Astrocyte of the cerebellum (primary cell): Measurements from ENCODE around the gene TMEM175.

Experiments
- DNase-seq: peaks from one replicate; pipeline ENCODE4 v3.0.0-alpha.2; 2011; ENCODE audit warnings: low read depth
- H3K4me3 ChIP-seq: 2 replicates; pipeline ENCODE4 v1.5.1; 2011; ENCODE audit warnings: mild to moderate bottlenecking, low read depth, low read length, moderate library complexity
- in situ Hi-C: cut with HindIII; loops from 2 replicates; pipeline ENCODE4 v1.10.0; 2017; ENCODE audit warnings: low sequenced_read_pairs
- TF ChIP-seq, protein P1 (sequence below): IDR thresholded peaks from 2 replicates; pipeline ENCODE4 v1.5.1; 2012; ENCODE audit warnings: low read length, low read depth, moderate library complexity, mild to moderate bottlenecking; ENCODE audit errors: missing control alignments

Gene TMEM175

DNA sequence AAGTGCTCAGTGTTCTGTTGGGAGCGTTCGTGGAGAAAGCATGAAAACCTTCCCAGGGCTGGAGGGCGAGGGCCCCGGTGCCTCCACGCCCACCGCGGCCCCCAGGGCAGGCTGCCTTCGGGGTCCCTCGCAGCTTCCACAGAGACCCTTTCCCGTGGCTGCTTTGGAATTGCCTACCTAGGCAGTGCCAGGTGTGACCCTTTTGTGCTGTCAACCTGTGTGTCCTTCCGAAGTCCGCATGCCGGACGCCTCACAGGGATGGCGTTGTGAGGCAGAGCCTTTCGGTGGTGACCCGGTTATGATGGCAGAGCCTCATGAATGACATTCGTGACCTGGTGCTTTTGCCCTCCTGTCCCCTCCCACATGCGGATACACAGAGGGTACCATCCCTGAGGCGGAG lies 17.4 kb downstream of the TMEM175 start:
- H3K4me3 ChIP-seq: no peak overlapping the region
- in situ Hi-C loops: no loop called here
- no peak for DNase-seq
- TF ChIP-seq, protein P1, sequence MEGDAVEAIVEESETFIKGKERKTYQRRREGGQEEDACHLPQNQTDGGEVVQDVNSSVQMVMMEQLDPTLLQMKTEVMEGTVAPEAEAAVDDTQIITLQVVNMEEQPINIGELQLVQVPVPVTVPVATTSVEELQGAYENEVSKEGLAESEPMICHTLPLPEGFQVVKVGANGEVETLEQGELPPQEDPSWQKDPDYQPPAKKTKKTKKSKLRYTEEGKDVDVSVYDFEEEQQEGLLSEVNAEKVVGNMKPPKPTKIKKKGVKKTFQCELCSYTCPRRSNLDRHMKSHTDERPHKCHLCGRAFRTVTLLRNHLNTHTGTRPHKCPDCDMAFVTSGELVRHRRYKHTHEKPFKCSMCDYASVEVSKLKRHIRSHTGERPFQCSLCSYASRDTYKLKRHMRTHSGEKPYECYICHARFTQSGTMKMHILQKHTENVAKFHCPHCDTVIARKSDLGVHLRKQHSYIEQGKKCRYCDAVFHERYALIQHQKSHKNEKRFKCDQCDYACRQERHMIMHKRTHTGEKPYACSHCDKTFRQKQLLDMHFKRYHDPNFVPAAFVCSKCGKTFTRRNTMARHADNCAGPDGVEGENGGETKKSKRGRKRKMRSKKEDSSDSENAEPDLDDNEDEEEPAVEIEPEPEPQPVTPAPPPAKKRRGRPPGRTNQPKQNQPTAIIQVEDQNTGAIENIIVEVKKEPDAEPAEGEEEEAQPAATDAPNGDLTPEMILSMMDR: no peak

DNA sequence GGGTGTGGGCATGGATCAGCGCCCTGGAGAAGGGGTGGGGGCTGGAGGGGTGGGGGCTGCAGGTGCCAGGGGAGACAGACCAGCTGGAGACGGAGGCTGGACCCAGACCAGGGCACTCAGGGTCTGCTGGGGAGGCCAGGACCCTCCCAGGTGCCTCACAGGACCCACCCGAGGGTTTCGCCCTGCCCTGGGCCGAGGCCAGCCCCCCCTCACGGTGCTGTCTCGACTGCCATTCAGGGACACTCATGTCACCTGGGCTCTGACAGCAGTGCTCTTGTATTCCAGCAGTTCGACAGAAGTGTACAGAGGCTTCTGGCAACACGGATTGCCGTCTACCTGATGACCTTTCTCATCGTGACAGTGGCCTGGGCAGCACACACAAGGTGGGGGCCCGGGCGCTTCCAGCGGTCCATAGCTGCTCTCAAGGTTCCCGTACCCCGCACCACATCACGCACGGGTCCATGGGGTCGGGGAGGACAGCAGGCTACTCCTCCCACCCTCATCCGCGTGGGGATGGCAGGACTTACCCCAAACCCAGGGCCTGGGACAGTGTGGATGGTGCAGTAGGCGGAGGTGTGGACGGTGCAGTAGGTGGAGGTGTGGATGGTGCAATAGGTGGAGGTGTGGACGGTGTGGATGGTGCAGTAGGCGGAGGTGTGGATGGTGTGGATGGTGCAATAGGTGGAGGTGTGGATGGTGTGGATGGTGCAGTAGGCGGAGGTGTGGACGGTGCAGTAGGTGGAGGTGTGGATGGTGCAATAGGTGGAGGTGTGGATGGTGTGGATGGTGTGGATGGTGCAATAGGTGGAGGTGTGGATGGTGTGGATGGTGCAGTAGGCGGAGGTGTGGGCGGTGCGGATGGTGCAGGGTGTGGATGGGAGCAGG lies 18.1 kb downstream of the TMEM175 start:
- in situ Hi-C loops: no loop called here
- H3K4me3 ChIP-seq: no peak overlapping the region
- TF ChIP-seq, protein P1: no peak
- DNase-seq: no peak

DNA sequence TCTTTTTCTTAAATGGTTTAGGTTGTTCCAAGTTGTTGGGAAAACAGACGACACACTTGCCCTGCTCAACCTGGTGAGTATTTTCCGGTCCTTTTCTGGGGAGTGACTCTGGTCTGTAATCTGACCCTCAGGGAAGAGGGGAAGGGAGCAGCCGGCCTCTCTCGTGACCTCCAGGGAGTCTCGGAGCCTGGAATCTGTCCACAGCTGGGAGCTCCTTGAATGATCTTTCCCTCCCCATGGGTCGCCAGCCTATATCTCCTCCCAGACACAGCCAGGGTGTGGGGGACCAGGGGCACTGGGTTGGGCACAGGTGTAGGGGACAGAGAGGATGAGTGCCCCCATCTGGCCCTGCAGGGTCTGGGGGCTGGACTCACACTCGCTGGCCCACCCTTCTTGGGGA lies 18.9 kb downstream of the TMEM175 start:
- no peak overlapping the region for H3K4me3 ChIP-seq
- TF ChIP-seq, protein P1: no peak
- no peak for DNase-seq
- in situ Hi-C loops: no loop called here

DNA sequence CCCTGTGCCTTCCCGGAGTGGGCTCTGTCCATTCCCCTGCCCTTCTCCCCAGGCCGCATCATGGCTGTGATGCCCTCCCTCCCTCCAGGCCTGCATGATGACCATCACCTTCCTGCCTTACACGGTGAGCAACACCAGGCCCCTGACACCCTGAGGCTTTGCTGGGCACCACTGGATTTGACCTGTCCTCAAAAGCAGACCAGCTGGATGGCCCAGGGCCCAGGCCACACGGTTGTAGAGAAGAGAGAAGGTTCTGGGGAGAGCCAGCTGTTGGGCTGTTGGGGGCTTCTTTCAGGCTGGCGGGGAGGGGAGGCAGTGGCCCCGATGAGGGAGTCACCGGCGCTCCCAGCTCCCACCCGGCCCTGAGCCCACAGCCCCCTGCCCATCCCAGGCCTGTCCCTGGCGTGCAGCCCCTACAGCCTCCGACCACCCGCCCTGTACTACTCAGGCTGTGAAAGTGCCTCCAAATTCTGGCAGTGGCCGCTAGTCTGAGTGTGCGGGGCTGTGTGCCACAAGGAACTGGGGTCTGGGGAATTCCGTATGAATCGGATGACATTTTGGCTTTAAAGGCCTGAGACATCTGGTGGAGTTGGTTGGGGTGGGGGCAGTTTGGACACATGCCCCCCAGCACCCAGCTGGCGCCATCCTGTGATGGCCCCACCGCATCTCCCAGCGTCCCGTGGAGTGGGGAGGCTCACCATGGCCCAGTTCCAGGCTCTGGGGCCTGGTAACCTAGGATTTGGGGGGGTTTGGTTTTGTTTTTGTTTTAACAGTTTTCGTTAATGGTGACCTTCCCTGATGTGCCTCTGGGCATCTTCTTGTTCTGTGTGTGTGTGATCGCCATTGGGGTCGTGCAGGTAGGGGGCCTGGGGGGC lies 19.6 kb downstream of the TMEM175 start:
- no peak overlapping the region for H3K4me3 ChIP-seq
- no peak for DNase-seq
- in situ Hi-C loops: no loop called here
- TF ChIP-seq, protein P1: no peak

DNA sequence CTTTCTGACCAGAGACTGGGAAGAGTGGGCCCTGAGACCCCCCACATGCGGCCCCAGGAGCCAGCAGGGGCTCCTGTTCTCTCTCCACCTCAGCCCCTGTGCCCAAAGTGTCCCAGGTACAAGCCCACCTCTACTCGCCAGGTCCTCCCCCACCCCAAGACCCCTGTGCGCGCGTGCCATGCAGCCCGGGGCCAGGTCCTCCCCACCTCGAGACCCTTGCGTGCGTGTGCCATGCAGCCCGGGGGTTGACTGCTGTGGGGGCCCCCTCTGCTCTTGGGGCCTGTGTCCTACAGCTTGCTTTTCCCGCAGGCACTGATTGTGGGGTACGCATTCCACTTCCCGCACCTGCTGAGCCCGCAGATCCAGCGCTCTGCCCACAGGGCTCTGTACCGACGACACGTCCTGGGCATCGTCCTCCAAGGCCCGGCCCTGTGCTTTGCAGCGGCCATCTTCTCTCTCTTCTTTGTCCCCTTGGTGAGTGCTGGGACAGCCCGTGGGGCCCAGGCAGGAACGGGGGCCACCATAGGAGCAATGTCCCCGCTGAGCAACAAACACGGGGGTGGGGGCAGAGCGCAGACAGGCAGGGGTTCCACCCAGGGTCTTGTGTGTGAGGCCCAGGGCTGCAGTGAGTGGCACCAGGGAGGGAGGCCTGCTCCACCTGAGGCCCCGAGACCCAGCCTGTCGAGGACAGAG lies 20.8 kb downstream of the TMEM175 start:
- TF ChIP-seq, protein P1: no peak
- no peak for DNase-seq
- in situ Hi-C loops: no loop called here
- no peak overlapping the region for H3K4me3 ChIP-seq

DNA sequence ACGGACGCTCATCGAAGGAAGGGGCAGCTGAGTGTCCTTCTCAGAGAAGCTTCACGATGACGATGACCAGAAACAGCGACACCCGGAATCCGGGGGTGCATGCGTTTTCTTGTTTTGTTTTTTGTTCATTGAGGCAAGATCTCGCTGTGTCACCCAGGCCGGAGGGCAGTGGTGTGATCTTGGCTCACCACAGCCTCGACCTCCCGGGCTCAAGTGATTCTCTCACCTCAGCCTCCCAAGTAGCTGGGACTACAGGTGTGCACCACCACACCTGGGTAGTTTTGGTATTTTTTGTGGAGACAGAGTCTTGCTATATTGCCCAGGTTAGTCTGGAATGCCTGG lies 21.3 kb downstream of the TMEM175 start:
- in situ Hi-C loops: no loop called here
- no peak overlapping the region for H3K4me3 ChIP-seq
- DNase-seq: no peak
- TF ChIP-seq, protein P1: no peak
